SH-SY5Y (cell line): ENCODE data around the gene DOCK2.

Source experiments
- GATA2 ChIP-seq: IDR thresholded peaks from 2 replicates; pipeline ENCODE4 v1.6.1; 2011; ENCODE audit warnings: mild to moderate bottlenecking, low read depth, low read length
- GATA3 ChIP-seq: IDR thresholded peaks from 2 replicates; pipeline ENCODE4 v1.6.1; 2011; ENCODE audit warnings: low read depth, mild to moderate bottlenecking, low read length, moderate library complexity

The DOCK2 gene

DNA sequence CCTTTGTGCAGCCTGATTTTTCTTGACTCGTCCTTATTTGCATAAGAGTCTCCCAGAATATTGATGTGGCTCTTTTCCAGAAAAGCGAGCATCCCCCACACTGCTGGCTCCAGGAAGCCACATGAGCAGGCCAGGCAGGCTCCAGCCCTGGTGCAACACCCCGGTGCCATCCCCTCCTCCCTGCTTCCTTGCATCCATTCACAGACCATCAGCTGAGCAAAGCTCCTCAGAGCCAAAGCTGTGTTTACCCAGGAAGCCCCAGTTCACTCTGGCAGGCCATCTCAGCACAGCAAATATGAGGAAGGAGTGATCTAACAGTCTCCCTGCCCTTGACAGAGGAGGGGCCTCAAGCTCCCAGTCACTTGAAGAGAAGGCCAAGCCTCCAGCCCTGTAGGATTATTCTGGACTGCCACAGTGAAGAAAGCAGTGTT is 308.8 kb downstream of the DOCK2 start:
- no peak for TF ChIP-seq GATA2
- no peak for TF ChIP-seq GATA3

DNA sequence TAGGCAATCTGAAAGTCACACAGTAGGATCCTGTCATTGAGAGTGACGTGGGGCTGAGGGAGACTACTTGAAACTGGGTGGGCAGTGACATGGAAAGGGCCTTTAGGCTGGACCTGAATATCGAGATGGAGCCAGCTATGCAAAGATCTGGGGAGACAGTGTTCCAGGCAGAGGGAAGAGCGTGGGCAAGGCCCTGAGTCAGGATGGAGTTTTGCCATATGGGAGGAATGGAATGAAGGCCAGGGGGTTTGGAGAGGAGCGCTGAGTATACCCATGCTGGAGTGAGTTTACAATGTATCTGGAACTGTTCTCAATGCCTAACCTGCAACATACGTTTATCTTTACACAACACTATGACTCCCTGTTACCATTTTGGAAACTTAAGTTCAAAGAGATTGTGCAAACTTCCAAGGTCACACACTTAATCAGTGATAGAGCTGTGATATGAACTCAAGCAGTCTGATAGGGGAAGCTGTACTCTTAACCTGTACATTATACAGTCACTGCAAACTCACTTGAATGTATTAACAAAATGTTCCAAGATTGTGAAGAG is 309.7 kb downstream of the DOCK2 start:
- TF ChIP-seq GATA3, result no peak
- TF ChIP-seq GATA2, result no peak

DNA sequence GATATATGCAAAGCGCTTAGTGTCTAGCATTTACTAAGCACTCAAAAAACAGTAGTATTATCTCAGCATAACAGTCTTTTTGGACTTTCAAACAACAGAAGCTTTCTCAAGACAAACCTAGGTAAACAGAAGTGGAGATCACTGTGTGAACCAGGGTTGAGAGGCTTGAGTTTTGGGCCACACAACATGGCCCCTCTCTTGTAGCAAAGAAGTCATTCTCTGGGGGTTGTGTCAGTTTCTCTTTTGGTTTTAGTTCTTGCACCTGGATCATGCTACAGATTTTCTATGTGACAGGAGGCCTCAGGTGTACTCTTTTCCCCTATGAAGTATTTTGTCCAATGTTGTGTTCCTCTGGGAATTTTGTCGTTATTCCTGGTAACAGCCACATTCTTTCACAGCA is 313.3 kb downstream of the DOCK2 start:
- TF ChIP-seq GATA3, result no peak
- TF ChIP-seq GATA2, result no peak

DNA sequence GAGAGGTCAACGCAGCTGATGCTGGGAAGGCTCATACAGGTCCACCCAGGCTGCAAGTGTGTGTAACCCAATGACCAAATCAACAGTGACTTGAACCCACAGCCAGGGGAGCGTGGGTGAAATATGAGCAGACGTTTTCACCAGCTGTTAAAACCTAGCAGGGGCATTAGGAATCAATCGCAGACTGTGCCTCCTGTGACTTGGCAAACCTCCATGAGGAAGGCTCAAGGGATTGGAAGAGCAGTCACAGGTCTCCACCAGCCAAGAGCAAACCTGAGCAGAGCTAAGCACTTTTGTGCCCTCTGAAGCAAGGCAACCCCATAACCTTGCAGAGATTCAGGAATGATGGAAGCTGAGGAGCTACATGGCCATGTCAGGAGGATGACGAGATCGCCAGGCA is 317.7 kb downstream of the DOCK2 start:
- TF ChIP-seq GATA2, result no peak
- TF ChIP-seq GATA3, result no peak

DNA sequence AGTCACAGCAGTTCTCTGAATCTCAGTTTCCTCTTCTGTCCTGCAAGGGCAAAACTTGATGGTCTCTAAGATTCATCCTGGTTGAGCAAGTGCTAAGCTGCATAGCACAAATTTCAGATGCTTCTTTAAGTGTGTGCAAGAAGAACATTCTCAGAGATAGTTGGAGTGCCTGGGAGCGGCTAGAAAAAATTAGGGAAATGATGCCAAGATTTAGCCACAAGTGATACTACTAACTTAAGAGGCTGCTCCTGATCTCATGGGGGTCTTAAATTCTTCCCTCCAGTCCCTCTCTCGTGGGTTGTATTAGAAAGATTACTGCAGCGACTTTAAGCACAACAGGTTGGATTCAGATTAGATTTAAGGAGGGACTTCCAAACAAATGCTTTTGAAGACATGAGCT is 319.1 kb downstream of the DOCK2 start:
- no peak for TF ChIP-seq GATA3
- TF ChIP-seq GATA2, result no peak

DNA sequence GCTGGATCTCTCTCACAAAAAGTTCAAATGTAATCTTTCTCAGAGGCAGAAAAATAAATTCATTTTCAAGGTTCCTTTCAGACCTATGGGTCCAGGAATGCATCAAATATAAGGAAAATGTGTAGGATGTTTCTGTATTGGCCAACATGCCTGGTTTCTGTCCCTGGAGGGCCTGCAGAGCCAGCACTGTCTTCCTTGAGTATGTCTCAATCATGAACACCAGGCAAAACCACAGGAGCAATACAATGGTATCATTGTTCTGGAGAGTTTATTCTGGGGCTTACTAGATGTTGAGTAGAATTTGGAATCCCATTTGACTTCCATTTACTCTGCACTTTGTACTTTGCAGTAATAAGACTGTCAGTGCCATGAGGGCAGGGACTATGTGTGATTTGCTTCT is 319.7 kb downstream of the DOCK2 start:
- TF ChIP-seq GATA3, result no peak
- TF ChIP-seq GATA2, result no peak

DNA sequence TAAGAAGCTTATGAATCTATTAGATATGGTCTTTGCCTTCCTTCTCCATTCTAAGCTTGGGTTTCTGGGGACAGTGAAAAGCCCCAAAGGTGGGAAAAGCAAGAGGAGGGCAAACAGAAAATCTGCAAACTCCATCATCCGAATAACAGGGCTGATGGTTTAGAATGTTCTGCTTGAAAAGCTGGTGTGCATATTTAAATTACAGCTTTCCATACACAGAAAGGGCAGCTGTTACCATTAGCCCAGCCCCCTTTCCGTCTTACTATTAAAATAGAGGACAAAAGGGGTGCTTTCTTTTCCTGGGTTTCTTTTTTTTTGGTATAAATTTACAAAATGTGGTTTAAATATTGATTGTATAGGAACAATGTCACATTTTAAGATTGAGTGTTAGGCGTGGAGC is 321.2 kb downstream of the DOCK2 start:
- TF ChIP-seq GATA2 (no peak), GATA3 (no peak)

DNA sequence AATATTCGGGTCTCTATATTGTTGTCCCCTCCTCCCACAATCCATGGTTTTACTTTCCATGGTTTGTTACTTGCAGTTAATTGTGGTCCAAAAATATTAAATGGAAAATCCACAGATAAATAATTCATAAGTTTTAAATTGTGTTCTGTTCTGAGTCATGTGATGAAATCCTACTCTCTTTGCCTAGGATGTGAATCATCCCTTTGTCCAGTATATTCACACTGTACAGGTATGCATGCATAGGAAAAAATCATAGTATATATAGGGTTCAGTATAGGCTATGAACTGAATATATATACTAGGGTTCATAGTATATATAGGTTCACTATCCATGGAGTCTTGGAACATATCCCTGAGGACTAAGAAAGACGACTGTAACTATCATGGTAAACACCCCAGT is 323.6 kb downstream of the DOCK2 start:
- TF ChIP-seq GATA3 (no peak), GATA2 (no peak)

DNA sequence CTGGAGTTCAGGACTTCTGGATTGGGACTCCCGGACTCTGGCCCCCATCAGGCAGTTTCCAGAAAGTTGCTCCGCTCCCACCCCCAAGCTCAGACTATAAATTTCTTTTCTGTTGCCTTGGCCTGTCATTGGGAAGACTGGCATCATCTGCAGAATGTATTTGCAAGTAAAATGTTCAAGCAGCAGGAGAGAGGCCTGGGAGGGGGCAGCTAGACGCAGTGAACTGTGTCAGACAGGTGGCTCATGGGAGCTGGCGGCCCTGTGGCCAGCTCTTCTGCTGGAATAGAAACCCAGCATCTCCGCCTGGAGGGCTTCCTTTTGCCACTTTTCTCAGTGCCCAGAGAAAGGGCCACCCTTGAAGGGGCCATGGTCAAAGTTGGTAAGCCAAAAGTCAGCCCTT is 327.2 kb downstream of the DOCK2 start:
- TF ChIP-seq GATA2, result no peak
- TF ChIP-seq GATA3, result no peak

DNA sequence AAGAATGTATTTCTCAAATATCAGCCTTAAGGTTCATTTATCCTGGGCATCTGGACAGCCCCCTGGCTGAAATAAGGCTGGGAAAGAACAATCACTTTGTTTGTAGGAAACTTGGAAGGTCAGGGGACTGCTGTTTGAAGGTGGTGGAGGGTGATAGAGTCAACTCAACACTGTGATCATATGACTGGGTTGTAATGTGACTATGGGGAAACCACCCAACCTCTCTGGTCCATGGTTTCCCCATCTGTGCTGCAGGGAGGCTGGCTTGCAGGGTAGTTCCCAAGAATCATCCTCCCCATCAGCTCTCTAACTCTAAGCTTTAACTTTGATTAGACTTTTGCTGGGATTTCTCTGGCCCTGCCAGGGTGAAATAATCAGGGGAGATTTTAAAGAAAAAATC is 333.3 kb downstream of the DOCK2 start:
- TF ChIP-seq GATA3 (no peak), GATA2 (no peak)

DNA sequence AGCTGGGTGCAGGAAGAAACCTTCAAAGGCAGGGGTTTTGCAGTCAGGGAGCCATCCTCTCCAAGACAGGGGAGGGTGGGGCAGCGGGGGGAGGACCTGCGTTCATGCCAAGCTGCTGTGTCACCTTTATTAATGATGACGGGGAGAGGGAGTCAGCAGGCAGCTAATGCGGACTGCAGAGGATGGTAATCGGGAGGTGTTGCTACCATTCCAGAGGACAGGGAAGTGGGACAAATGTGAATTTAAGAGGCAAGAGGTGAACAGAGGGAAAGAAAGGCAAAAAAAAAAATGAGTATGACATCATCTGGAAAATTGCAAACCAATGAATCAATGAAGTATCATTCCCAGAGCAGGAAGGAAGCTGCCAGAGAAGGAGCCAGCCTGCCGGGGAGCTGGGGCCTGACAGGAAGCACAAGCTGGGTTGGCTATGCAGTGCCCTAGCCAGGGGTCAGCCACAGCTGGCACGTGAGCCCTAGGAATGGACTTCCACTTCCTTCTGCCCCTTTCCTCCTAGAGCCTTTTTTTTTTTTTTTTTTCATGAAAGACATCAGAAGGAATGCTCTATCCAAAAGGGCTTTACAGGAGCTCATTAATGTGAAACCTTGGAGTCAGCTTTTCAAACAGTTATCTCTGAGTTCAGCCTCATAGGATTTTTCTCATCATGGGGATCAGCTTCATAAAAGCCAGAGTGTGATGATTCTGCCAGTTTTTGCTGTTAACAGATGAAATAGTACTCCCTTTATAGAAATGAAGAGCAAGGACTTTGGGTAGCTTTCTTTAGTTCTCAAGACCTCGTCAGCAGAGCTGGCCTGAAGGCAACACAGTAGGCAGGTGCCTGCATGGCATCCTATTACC is 334.1 kb downstream of the DOCK2 start:
- TF ChIP-seq GATA2 (no peak), GATA3 (no peak)

DNA sequence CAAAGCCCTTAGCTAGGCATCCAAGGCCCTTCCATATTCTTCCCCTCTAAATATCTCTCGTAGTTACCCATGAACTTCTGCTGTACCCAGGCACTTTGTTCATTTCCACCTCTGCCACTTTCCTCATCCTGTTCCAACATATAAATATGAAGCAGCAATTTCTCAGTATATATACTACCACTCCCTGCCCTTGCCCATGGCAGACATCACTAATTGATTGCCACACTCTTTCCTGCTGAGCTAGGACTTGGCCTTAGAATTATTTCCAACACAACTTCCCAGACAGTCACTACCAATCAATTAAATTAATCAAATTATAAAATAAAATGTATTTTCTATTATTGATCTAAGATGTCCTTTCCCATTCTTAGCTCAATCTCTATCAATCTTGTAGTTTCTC is 334.7 kb downstream of the DOCK2 start:
- TF ChIP-seq GATA3 (no peak), GATA2 (no peak)

DNA sequence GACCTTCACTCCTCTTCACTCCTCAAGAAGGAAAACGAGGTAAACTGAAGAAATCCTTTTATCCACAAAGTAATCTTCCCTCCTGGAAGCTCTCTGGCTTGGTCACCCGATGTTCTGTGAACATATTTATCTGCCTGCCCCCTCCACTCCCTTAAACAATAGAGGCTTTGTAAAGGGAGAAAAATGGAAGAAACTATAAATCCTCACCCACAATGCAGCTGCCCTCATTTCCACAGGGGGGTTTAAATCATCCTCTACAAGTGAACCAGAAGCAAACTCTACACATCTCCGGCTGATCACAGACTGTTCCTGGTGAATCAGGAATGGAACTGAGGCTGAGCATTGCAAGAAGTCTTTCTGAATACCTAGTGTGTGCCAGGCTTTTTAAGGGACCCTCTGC is 336.0 kb downstream of the DOCK2 start:
- no peak for TF ChIP-seq GATA3
- no peak for TF ChIP-seq GATA2

DNA sequence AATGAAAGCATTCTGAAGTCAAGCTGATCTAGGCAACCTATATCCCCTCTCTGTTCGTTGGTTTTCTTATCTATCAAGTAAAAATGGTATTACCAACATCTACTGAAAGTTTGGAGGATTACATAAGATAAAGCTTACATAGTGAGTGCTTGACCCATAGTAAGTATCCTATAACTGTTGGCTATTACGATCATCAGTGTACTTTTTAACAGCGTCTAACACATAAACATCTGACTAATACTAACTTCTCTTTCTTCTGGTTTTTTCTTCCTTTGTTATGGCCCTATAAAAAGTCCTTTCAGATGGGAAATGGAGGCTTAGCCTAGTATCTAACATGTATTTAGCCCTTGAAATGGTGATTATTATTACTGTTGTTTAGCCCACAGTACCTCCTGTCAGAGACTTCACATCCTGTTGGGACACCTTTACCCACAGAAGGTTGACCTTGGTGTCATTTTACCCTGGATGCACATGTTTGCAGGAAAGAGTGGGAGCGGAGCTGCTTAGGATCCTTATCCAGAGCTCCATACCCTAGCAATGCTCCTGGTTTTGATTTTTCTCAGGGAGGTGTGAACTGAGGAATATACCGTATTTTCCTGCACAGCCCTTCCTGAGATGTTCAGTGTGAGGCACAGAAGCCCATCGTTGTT is 337.2 kb downstream of the DOCK2 start:
- TF ChIP-seq GATA2 (no peak), GATA3 (no peak)

DNA sequence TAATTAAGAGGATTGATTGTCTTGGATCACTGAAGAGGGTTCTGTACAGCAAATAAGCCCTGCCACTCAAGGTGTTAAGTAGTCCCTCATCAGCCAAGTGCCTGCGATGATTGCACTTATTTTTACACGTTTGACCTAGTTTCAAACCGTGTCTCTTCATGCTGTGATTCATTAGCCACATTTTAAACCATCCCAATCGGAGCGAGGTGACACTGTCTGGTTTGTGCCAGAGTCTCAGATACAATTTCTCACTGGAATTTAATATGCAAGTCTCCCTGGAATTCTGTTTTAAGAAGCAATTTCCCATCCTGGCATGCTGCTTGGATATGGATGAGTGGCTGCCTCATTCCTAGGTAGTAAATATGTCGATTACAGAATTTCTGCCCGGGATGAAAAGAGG is 341.6 kb downstream of the DOCK2 start:
- no peak for TF ChIP-seq GATA2
- TF ChIP-seq GATA3, result no peak
